Muscle layer of colon (tissue), 2 donors: Measurements from ENCODE around the gene TCF12.

Source experiments
- H3K27ac ChIP-seq: one replicate; pipeline ENCODE4 v1.7.0; 2013; ENCODE audit warnings: low read depth, mild to moderate bottlenecking, low read length, moderate library complexity
- H3K27me3 ChIP-seq, 2 donors: one replicate each; pipeline ENCODE4 v1.7.0; 2013; ENCODE audit warnings: low read length in 2 of 2, mild to moderate bottlenecking in 2 of 2; ENCODE audit not compliant: insufficient read depth in 2 of 2, control insufficient read depth in 1 of 2
- H3K36me3 ChIP-seq: one replicate; pipeline ENCODE4 v1.7.0; 2013; ENCODE audit warnings: mild to moderate bottlenecking, low read length; ENCODE audit not compliant: insufficient read depth
- H3K4me1 ChIP-seq: one replicate; pipeline ENCODE4 v1.7.0; 2013; ENCODE audit warnings: mild to moderate bottlenecking, low read length; ENCODE audit not compliant: insufficient read depth
- H3K4me3 ChIP-seq, 2 donors: one replicate each; pipeline ENCODE4 v1.7.0; 2013; ENCODE audit warnings: low read length in 2 of 2, low read depth in 1 of 2, mild to moderate bottlenecking in 1 of 2, moderate library complexity in 1 of 2
- H3K9ac ChIP-seq: one replicate; pipeline ENCODE4 v1.7.0; 2013; ENCODE audit warnings: low read length
- H3K9me3 ChIP-seq: one replicate; pipeline ENCODE4 v1.7.0; 2013; ENCODE audit warnings: mild to moderate bottlenecking, low read length
- donor health status: abdominal sarcoma.
- donor health status: Adenocarcinoma of cecum.

Gene TCF12

DNA sequence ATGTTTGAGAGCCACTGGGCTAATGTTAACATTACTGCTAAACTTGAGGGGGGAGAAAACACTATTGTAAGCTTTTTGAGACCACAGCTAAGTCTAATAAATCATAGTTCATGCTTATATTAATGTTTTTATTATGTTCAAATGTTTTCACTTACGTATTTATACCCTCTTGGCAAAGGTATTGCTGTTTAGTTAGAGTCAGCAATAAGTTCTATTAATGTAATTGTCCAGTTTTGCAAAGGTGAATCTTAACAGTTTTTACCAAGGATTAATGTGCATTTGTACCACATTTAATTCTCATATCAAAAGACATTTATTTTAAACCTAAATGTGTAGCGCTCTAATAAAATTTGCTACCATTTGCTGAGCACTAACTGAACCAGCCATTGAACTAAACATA is 251.2 kb downstream of the TCF12 start:
- Histone ChIP-seq H3K4me3 (no peak overlapping the region), H3K36me3 (no peaks in the 10 kb centered on the region), H3K9me3 (no peaks in the 10 kb centered on the region), H3K4me1 (no peaks in the 10 kb centered on the region), H3K27ac (no peak overlapping the region), H3K27me3 (no peaks in the 10 kb centered on the region), H3K9ac (no peak overlapping the region)

GRCh38 chr15:57171426-57171825 is 253.0 kb downstream of the TCF12 start:
- no peak overlapping the region for H3K9ac ChIP-seq
- no peaks in the 10 kb centered on the region for H3K9me3 ChIP-seq
- H3K4me3 ChIP-seq: no peak overlapping the region
- no peak overlapping the region for H3K27ac ChIP-seq
- H3K4me1 ChIP-seq: no peaks in the 10 kb centered on the region
- H3K36me3 ChIP-seq: no peaks in the 10 kb centered on the region
- H3K27me3 ChIP-seq: no peaks in the 10 kb centered on the region

DNA sequence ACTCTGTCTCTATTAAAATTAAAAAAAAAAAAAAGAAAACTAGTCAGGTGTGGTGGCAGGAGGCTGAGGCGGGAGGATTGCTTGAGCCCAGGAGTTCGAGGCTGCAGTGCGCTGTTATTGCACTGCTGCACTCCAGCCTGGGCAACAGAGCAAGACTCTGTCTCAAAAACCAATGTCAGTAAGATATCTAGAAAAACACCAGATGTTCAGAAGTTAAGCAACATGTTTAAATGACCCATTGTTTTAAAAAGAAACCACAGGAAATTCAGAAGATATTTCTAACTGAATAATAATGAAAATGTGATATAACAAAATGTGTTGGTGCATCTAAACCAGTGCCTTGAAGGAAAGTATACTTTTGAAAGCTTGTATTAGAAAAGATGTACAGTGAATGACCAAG is 254.5 kb downstream of the TCF12 start:
- no peaks in the 10 kb centered on the region for H3K36me3 ChIP-seq
- no peaks in the 10 kb centered on the region for H3K27me3 ChIP-seq
- H3K27ac ChIP-seq: no peak overlapping the region
- no peak overlapping the region for H3K9ac ChIP-seq
- H3K9me3 ChIP-seq: no peaks in the 10 kb centered on the region
- no peaks in the 10 kb centered on the region for H3K4me1 ChIP-seq
- no peak overlapping the region for H3K4me3 ChIP-seq

GRCh38 chr15:57183041-57183440 is 264.6 kb downstream of the TCF12 start:
- Histone ChIP-seq H3K27me3 (no peaks in the 10 kb centered on the region), H3K9ac (no peak overlapping the region), H3K4me1 (peaks cover 4% of the 10 kb centered on the region), H3K9me3 (no peaks in the 10 kb centered on the region), H3K27ac (no peak overlapping the region), H3K4me3 (no peak overlapping the region), H3K36me3 (no peaks in the 10 kb centered on the region)

DNA sequence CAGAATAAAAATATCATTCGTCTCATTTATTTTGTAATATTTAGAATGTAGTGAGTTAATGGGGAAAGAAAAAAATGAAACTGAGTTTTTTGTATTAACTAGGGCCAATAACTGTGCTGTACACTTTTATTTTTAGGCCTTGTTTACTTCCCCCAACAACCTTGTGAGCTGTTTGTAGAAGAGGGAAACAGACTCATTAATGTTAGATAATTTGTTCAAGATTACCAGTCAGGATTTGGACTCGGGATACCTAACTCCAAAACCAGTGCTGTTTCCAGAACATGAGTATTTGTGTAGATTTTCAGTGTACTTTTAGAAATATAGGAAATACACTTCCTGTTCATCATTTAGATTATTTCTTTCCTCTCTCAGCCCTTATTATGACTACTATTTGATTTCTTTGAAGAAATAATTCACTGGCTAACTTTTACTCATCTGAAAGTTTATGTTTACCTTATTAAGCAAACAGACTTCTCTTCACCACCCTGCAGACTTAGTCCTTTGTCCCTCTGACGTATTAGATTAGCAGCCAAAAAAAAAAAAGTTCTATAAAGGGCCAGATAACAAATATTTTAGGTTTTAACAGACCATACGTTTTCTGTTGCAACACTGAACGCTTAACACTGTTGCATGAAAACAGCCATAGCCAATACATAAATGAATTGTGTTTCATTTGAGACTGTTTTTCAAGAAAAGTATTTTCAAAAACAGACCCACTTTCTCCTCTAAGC is 265.3 kb downstream of the TCF12 start:
- Histone ChIP-seq H3K9ac (no peak overlapping the region), H3K27ac (no peak overlapping the region), H3K4me1 (peaks cover 4% of the 10 kb centered on the region), H3K27me3 (no peaks in the 10 kb centered on the region), H3K9me3 (no peaks in the 10 kb centered on the region), H3K4me3 (no peak overlapping the region), H3K36me3 (no peaks in the 10 kb centered on the region)

DNA sequence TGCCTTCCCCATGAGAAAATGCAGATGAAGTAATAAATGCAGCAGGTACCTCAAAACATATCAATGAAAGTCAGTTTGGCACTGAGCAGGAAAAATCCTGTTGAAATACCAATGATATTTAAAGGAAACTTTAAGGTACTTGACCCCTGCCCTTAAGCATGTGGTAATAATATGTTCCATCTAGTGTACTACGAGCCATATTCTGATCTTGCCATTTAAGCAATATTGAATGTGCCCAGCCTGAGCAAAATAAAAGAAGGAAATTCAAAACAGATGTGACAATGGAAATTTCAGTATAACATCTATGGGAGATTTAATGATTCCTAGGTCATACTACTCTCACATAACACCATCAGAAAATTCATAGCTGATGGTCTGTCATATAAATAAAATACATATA is 266.1 kb downstream of the TCF12 start:
- H3K27me3 ChIP-seq: no peaks in the 10 kb centered on the region
- H3K27ac ChIP-seq: no peak overlapping the region
- H3K4me1 ChIP-seq: peaks cover 4% of the 10 kb centered on the region

GRCh38 chr15:57185507-57186074 is 267.1 kb downstream of the TCF12 start:
- H3K4me3 ChIP-seq: no peak overlapping the region
- H3K4me1 ChIP-seq: peaks cover 4% of the 10 kb centered on the region
- H3K36me3 ChIP-seq: no peaks in the 10 kb centered on the region
- no peak overlapping the region for H3K27ac ChIP-seq
- H3K9ac ChIP-seq: no peak overlapping the region
- H3K27me3 ChIP-seq: no peaks in the 10 kb centered on the region
- H3K9me3 ChIP-seq: no peaks in the 10 kb centered on the region

More for the DNA sequence above, 266.1 kb downstream of the TCF12 start:
- no peak overlapping the region for H3K4me3 ChIP-seq
- no peaks in the 10 kb centered on the region for H3K9me3 ChIP-seq
- no peak overlapping the region for H3K9ac ChIP-seq
- no peaks in the 10 kb centered on the region for H3K36me3 ChIP-seq

- H3K36me3 ChIP-seq: peaks cover 6% of the 10 kb centered on the region
- H3K27ac ChIP-seq: no peak overlapping the region
- H3K4me3 ChIP-seq: no peak overlapping the region
- no peaks in the 10 kb centered on the region for H3K4me1 ChIP-seq
- no peaks in the 10 kb centered on the region for H3K9me3 ChIP-seq
- H3K27me3 ChIP-seq: no peaks in the 10 kb centered on the region
- H3K9ac ChIP-seq: no peak overlapping the region
Observed at GRCh38 chr15:57189466-57189865, 271.0 kb downstream of the TCF12 start.

- H3K9ac ChIP-seq: no peak overlapping the region
Observed at GRCh38 chr15:57190208-57190607, 271.8 kb downstream of the TCF12 start.

DNA sequence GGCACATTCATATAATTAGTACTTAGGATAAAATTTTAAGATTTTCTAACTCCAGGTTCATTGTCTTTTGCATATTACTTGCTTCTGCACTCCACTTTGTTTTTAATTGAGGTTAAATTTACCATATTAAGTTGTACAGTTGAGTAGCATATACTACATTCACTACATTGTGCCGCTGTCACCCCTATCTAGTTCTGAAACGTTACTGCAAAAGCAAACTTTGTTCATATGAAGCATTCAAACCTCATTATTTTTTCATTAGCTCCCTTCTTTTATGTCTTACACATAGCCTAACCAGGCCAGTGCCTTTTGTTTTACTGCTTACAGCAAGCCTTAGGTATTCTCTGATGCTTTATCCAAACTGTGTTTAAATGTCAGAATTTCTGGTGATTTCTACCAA is 274.7 kb downstream of the TCF12 start:
- Histone ChIP-seq H3K27me3 (no peaks in the 10 kb centered on the region), H3K4me1 (no peaks in the 10 kb centered on the region), H3K9ac (no peak overlapping the region), H3K27ac (no peak overlapping the region), H3K36me3 (peaks cover 6% of the 10 kb centered on the region), H3K4me3 (no peak overlapping the region), H3K9me3 (no peaks in the 10 kb centered on the region)

More at GRCh38 chr15:57190208-57190607, 271.8 kb downstream of the TCF12 start:
- Histone ChIP-seq H3K4me3 (no peak overlapping the region), H3K27ac (no peak overlapping the region), H3K36me3 (peaks cover 6% of the 10 kb centered on the region), H3K27me3 (no peaks in the 10 kb centered on the region), H3K4me1 (no peaks in the 10 kb centered on the region), H3K9me3 (no peaks in the 10 kb centered on the region)

GRCh38 chr15:57195326-57195725 is 276.9 kb downstream of the TCF12 start:
- Histone ChIP-seq H3K27me3 (no peaks in the 10 kb centered on the region), H3K9ac (no peak overlapping the region), H3K4me3 (no peak overlapping the region), H3K4me1 (peaks cover 8% of the 10 kb centered on the region), H3K9me3 (no peaks in the 10 kb centered on the region), H3K36me3 (peaks cover 6% of the 10 kb centered on the region), H3K27ac (no peak overlapping the region)

DNA sequence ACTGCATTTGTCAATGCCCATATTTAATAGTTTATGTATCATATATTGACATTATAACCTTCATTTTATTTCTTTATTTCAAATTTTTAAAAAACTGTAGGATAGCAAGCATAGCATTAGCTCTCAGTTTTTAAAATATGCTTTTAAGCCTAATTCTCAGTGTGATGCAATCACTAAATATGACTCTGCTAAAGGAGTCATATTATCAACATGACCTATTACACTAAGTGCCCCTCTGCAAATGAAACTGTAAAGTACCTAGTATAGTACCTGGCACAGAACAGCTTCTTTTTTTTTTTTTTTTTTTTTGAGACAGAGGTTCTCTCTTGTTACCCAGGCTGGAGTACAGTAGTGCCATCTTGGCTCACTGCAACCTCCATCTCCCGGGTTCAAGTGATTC is 278.4 kb downstream of the TCF12 start:
- peaks cover 8% of the 10 kb centered on the region for H3K4me1 ChIP-seq
- H3K27me3 ChIP-seq: no peaks in the 10 kb centered on the region
- H3K4me3 ChIP-seq: no peak overlapping the region
- no peak overlapping the region for H3K9ac ChIP-seq
- no peaks in the 10 kb centered on the region for H3K9me3 ChIP-seq
- H3K27ac ChIP-seq: no peak overlapping the region
- peaks cover 6% of the 10 kb centered on the region for H3K36me3 ChIP-seq
